ENCODE data around the gene PLA2G4B. TPM values are rescaled to one million over a fixed set of nuclear protein-coding genes. Genes with fewer than 3 reads are reported as not detected.

PLA2G4B gene
- total RNA-seq, 1 experiment from 2014 or later: 4.7 TPM

GRCh38 chr15:41853831-41854230 is 15.2 kb downstream of the PLA2G4B start:
- no peak for DNase-seq (ENCODE audit: low read depth, low spot score)
- no peaks in the 10 kb centered on the region for H3K9me3 ChIP-seq (ENCODE audit: control insufficient read depth, insufficient read depth, low read depth, low read length)
- in situ Hi-C loops (cut with HindIII; ENCODE audit: low pct_unique_long_range_greater_than_20kb, low sequenced_read_pairs): no loop called here
- H3K4me1 ChIP-seq (ENCODE audit: control insufficient read depth, insufficient read depth, low read length): no peaks in the 10 kb centered on the region
- no peaks in the 10 kb centered on the region for H3K36me3 ChIP-seq (ENCODE audit: control insufficient read depth, insufficient read depth, low read length)
- H3K4me3 ChIP-seq (ENCODE audit: low read depth in 2 of 2, low read length in 2 of 2): no peak overlapping the region
- no peak overlapping the region for H3K27ac ChIP-seq (ENCODE audit: low read length)
- POLR2A ChIA-PET: no interaction called here
- CTCF ChIA-PET: no interaction called here
- intact Hi-C loops (cut with micrococcal nuclease; ENCODE audit: unreplicated experiment): no loop called here
- no TSS peak for BruUV-seq (replicated peaks)
- TF ChIP-seq SIN3A (IDR thresholded peaks at IDR 0.05; ENCODE audit: borderline replicate concordance, insufficient read depth, low read depth, low read length): no peak
- TF ChIP-seq, protein P1, sequence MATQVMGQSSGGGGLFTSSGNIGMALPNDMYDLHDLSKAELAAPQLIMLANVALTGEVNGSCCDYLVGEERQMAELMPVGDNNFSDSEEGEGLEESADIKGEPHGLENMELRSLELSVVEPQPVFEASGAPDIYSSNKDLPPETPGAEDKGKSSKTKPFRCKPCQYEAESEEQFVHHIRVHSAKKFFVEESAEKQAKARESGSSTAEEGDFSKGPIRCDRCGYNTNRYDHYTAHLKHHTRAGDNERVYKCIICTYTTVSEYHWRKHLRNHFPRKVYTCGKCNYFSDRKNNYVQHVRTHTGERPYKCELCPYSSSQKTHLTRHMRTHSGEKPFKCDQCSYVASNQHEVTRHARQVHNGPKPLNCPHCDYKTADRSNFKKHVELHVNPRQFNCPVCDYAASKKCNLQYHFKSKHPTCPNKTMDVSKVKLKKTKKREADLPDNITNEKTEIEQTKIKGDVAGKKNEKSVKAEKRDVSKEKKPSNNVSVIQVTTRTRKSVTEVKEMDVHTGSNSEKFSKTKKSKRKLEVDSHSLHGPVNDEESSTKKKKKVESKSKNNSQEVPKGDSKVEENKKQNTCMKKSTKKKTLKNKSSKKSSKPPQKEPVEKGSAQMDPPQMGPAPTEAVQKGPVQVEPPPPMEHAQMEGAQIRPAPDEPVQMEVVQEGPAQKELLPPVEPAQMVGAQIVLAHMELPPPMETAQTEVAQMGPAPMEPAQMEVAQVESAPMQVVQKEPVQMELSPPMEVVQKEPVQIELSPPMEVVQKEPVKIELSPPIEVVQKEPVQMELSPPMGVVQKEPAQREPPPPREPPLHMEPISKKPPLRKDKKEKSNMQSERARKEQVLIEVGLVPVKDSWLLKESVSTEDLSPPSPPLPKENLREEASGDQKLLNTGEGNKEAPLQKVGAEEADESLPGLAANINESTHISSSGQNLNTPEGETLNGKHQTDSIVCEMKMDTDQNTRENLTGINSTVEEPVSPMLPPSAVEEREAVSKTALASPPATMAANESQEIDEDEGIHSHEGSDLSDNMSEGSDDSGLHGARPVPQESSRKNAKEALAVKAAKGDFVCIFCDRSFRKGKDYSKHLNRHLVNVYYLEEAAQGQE (IDR thresholded peaks at IDR 0.05; ENCODE audit: insufficient read depth in 1 of 2, low read depth in 2 of 2, low read length in 1 of 2): no peak
- no peak for TF ChIP-seq TCF7L2 (IDR thresholded peaks at IDR 0.05; ENCODE audit: low read depth, low read length)
- TF ChIP-seq, protein P2, sequence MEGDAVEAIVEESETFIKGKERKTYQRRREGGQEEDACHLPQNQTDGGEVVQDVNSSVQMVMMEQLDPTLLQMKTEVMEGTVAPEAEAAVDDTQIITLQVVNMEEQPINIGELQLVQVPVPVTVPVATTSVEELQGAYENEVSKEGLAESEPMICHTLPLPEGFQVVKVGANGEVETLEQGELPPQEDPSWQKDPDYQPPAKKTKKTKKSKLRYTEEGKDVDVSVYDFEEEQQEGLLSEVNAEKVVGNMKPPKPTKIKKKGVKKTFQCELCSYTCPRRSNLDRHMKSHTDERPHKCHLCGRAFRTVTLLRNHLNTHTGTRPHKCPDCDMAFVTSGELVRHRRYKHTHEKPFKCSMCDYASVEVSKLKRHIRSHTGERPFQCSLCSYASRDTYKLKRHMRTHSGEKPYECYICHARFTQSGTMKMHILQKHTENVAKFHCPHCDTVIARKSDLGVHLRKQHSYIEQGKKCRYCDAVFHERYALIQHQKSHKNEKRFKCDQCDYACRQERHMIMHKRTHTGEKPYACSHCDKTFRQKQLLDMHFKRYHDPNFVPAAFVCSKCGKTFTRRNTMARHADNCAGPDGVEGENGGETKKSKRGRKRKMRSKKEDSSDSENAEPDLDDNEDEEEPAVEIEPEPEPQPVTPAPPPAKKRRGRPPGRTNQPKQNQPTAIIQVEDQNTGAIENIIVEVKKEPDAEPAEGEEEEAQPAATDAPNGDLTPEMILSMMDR (IDR thresholded peaks at IDR 0.05): no peak
- TF ChIP-seq POLR2AphosphoS5 (IDR thresholded peaks at IDR 0.05; ENCODE audit: low read depth, low read length): no peak
- no peak for ATAC-seq
- no peaks in the 10 kb centered on the region for H3K27me3 ChIP-seq (ENCODE audit: control insufficient read depth, insufficient read depth, low read length)

GRCh38 chr15:41854443-41854842 is 15.8 kb downstream of the PLA2G4B start:
- ChIA-PET POLR2A (no interaction called here), CTCF (no interaction called here)

More at GRCh38 chr15:41854443-41854842, 15.8 kb downstream of the PLA2G4B start:
- H3K27ac ChIP-seq (ENCODE audit: low read length): no peak overlapping the region
- no peaks in the 10 kb centered on the region for H3K36me3 ChIP-seq (ENCODE audit: control insufficient read depth, insufficient read depth, low read length)
- no peak overlapping the region for H3K4me3 ChIP-seq (ENCODE audit: low read depth in 2 of 2, low read length in 2 of 2)
- intact Hi-C loops (cut with micrococcal nuclease; ENCODE audit: unreplicated experiment): no loop called here
- H3K27me3 ChIP-seq (ENCODE audit: control insufficient read depth, insufficient read depth, low read length): no peaks in the 10 kb centered on the region
- TF ChIP-seq, protein P1 (IDR thresholded peaks at IDR 0.05; ENCODE audit: insufficient read depth in 1 of 2, low read depth in 2 of 2, low read length in 1 of 2): no peak
- BruUV-seq (replicated peaks): no TSS peak
- H3K9me3 ChIP-seq (ENCODE audit: control insufficient read depth, insufficient read depth, low read depth, low read length): no peaks in the 10 kb centered on the region
- in situ Hi-C loops (cut with HindIII; ENCODE audit: low pct_unique_long_range_greater_than_20kb, low sequenced_read_pairs): no loop called here
- ATAC-seq: no peak
- DNase-seq (ENCODE audit: low read depth, low spot score): no peak
- no peaks in the 10 kb centered on the region for H3K4me1 ChIP-seq (ENCODE audit: control insufficient read depth, insufficient read depth, low read length)
